IMR-90 (cell line): Measurements from ENCODE around the gene FANCL. TPM values are rescaled to one million over a fixed set of nuclear protein-coding genes. Genes with fewer than 3 reads are reported as not detected.
A peak's percentile ranks its signal among the peaks of the same experiment; 100 is the strongest.
"Not testable (repeated sequence)": the region's sequence is repeated elsewhere in the genome, so short reads cannot be mapped to it uniquely, and the experiment has no call there.

Experiments used
- ATAC-seq: fragments of 200-7000 bp; cut with Tn5 transposase; 2 replicates; pipeline ENCODE4 v1.9.1; 2020; ENCODE audit warnings: low read depth, mild to moderate bottlenecking, moderate library complexity
- BruUV-seq: library from RNA; stranded (reverse); fragments of 400-500 nt; replicated peaks from 2 replicates; lab custom pipeline; 2021; lab: Mats Ljungman, UMichigan
- CTCF ChIA-PET: fragments of 300-600 bp; formaldehyde crosslinking; extraction: SDS; loops from one replicate; lab custom pipeline; 2021; ENCODE audit warnings: antibody characterized with exemption; lab: Yijun Ruan, JAX
- POLR2A ChIA-PET: fragments of 300-600 bp; sonication (Branson Sonifier 250); formaldehyde crosslinking; loops from one replicate; lab custom pipeline; 2022; ENCODE audit warnings: antibody characterized with exemption; ENCODE audit not compliant: unreplicated experiment; lab: Charles Lee
- DNase-seq: peaks from one replicate; pipeline ENCODE4 v3.0.0; 2013
- H2AFZ ChIP-seq: replicated peaks from 2 replicates; pipeline ENCODE3; 2013; ENCODE audit warnings: low read length, mild to moderate bottlenecking; ENCODE audit not compliant: poor library complexity
- H2AK5ac ChIP-seq: 2 replicates; pipeline ENCODE4 v1.6.1; 2013; ENCODE audit warnings: low read depth, low read length, inconsistent platforms
- H2AK9ac ChIP-seq: replicated peaks from 2 replicates; pipeline ENCODE3; 2013; ENCODE audit warnings: mild to moderate bottlenecking, low read depth, low read length, moderate library complexity; ENCODE audit not compliant: poor library complexity
- H2BK120ac ChIP-seq: 2 replicates; pipeline ENCODE4 v1.6.1; 2013; ENCODE audit warnings: low read depth, low read length, inconsistent platforms
- H2BK15ac ChIP-seq: 3 replicates; pipeline ENCODE4 v1.6.1; 2013; ENCODE audit warnings: low read depth, low read length, inconsistent platforms
- H2BK20ac ChIP-seq: 2 replicates; pipeline ENCODE4 v1.6.1; 2013; ENCODE audit warnings: low read depth, mild to moderate bottlenecking, inconsistent platforms, low read length, moderate library complexity
- H2BK5ac ChIP-seq: 2 replicates; pipeline ENCODE4 v1.6.1; 2013; ENCODE audit warnings: mild to moderate bottlenecking, low read depth, low read length, inconsistent platforms; ENCODE audit not compliant: poor library complexity, severe bottlenecking
- H3K14ac ChIP-seq: replicated peaks from 2 replicates; pipeline ENCODE4 v1.6.1; 2013; ENCODE audit warnings: low read depth, low read length, inconsistent platforms
- H3K18ac ChIP-seq: 2 replicates; pipeline ENCODE4 v1.6.1; 2013; ENCODE audit warnings: low read depth, low read length, control low read depth
- H3K23ac ChIP-seq: 2 replicates; pipeline ENCODE4 v1.6.1; 2013; ENCODE audit warnings: low read depth, low read length, inconsistent platforms
- H3K27ac ChIP-seq: 2 replicates; pipeline ENCODE4 v1.5.1; 2013; ENCODE audit warnings: mild to moderate bottlenecking, control low read depth, low read length; ENCODE audit not compliant: insufficient read depth
- H3K27me3 ChIP-seq: 2 replicates; pipeline ENCODE4 v1.6.1; 2013; ENCODE audit warnings: low read length; ENCODE audit not compliant: control insufficient read depth, insufficient read depth
- H3K36me3 ChIP-seq: 2 replicates; pipeline ENCODE4 v1.6.1; 2013; ENCODE audit warnings: low read length, mixed read lengths; ENCODE audit not compliant: control insufficient read depth, insufficient read depth
- H3K4ac ChIP-seq: 2 replicates; pipeline ENCODE4 v1.6.1; 2013; ENCODE audit warnings: low read depth, low read length, inconsistent platforms
- H3K4me1 ChIP-seq: 2 replicates; pipeline ENCODE4 v1.6.1; 2013; ENCODE audit warnings: low read length, mixed read lengths; ENCODE audit not compliant: control insufficient read depth, insufficient read depth
- H3K4me2 ChIP-seq: 2 replicates; pipeline ENCODE4 v1.6.1; 2013; ENCODE audit warnings: low read depth, mild to moderate bottlenecking, control low read depth, low read length, moderate library complexity
- H3K4me3 ChIP-seq: 2 replicates; pipeline ENCODE4 v1.5.1; 2013; ENCODE audit warnings: low read depth, mild to moderate bottlenecking, control low read depth, low read length, moderate library complexity; ENCODE audit not compliant: insufficient read depth
- H3K56ac ChIP-seq: 2 replicates; pipeline ENCODE4 v1.6.1; 2013; ENCODE audit warnings: low read length, inconsistent platforms; ENCODE audit not compliant: insufficient read depth; ENCODE audit errors: extremely low read depth
- H3K79me1 ChIP-seq, 2 experiments: 2 replicates each; pipeline ENCODE4 v1.6.1; 2013; ENCODE audit warnings: low read length in 2 of 2, inconsistent platforms in 1 of 2, low read depth in 1 of 2
- H3K9ac ChIP-seq: 2 replicates; pipeline ENCODE4 v1.6.1; 2013; ENCODE audit warnings: low read depth, low read length, control low read depth
- H3K9me1 ChIP-seq: 2 replicates; pipeline ENCODE4 v1.6.1; 2013; ENCODE audit warnings: low read length, inconsistent platforms; ENCODE audit not compliant: insufficient read depth
- H3K9me3 ChIP-seq: 2 replicates; pipeline ENCODE4 v1.6.1; 2013; ENCODE audit warnings: low read length; ENCODE audit not compliant: control insufficient read depth, insufficient read depth
- H4K20me1 ChIP-seq: 2 replicates; pipeline ENCODE4 v1.6.1; 2013; ENCODE audit warnings: low read length, inconsistent platforms; ENCODE audit not compliant: insufficient read depth
- H4K5ac ChIP-seq: 2 replicates; pipeline ENCODE4 v1.6.1; 2013; ENCODE audit warnings: mild to moderate bottlenecking, low read depth, low read length, control low read depth
- H4K8ac ChIP-seq, 2 experiments: 2 replicates each; pipeline ENCODE4 v1.6.1; 2013; ENCODE audit warnings: low read depth in 2 of 2, low read length in 2 of 2, control low read depth in 1 of 2, inconsistent platforms in 1 of 2
- H4K91ac ChIP-seq: 2 replicates; pipeline ENCODE4 v1.6.1; 2013; ENCODE audit warnings: low read depth, low read length, inconsistent platforms; ENCODE audit not compliant: insufficient read depth
- WGBS, 2 experiments: methylation state at CpG; one replicate each; pipeline versions ENCODE4 v1.1.5 to v1.1.7; 2013; ENCODE audit warnings: missing lambda C conversion rate in 2 of 2; ENCODE audit not compliant: insufficient read length in 1 of 2; ENCODE audit errors: extremely low coverage in 2 of 2; 5-methylcytosine and 5-hydroxymethylcytosine counted together
- dilution Hi-C: fragments of 300-500 bp; cut with HindIII; formaldehyde crosslinking; loops from one replicate; pipeline ENCODE4 v1.14.3; 2018; ENCODE audit warnings: low sequenced_read_pairs; ENCODE audit not compliant: unreplicated experiment
- in situ Hi-C: fragments of 300-500 bp; cut with MboI; formaldehyde crosslinking; loops from 3 replicates; pipeline ENCODE4 v1.14.3; 2019; ENCODE audit warnings: low sequenced_read_pairs, inconsistent platforms, mixed read lengths
- intact Hi-C: fragments of 100-400 bp; cut with micrococcal nuclease; formaldehyde crosslinking; loops from 2 replicates; pipeline ENCODE4 v1.10.0; 2022
- polyA plus RNA-seq, 3 experiments: library from polyadenylated mRNA; depleted of rRNA; stranded (reverse); fragments of >200 nt; gene quantifications; 2 replicates each; pipeline ENCODE4 v1.2.3, GENCODE V29; 2012; ENCODE audit warnings: low replicate concordance in 1 of 3
- total RNA-seq: library from RNA; depleted of rRNA; stranded (reverse); fragments of >200 nt; gene quantifications from 2 replicates; pipeline ENCODE4 v1.2.3, GENCODE V29; 2012

The FANCL gene
- total and polyA plus RNA-seq, 2 of the 4 experiments (the other 2 are of a cell fraction): 9.0 to 12.7 TPM

GRCh38 chr2:58275144-58275543, 34.0 kb upstream of the FANCL start:
- H4K8ac ChIP-seq, dilution Hi-C loops, H3K9me1 ChIP-seq, H2BK15ac ChIP-seq, ATAC-seq, H3K79me1 ChIP-seq, H3K36me3 ChIP-seq, H4K20me1 ChIP-seq, H3K4me2 ChIP-seq, H2BK120ac ChIP-seq, H3K18ac ChIP-seq, H3K9ac ChIP-seq, H3K14ac ChIP-seq, H3K9me3 ChIP-seq, H3K4ac ChIP-seq, H3K27ac ChIP-seq, H2AFZ ChIP-seq, intact Hi-C loops, H3K23ac ChIP-seq, H2BK20ac ChIP-seq, H2BK5ac ChIP-seq, in situ Hi-C loops, H4K5ac ChIP-seq, H3K56ac ChIP-seq, H3K4me3 ChIP-seq, H2AK5ac ChIP-seq, H3K27me3 ChIP-seq, POLR2A ChIA-PET, H4K91ac ChIP-seq, BruUV-seq, H3K4me1 ChIP-seq, H2AK9ac ChIP-seq: not testable (repeated sequence)
- DNase-seq: peak; percentile 5
- CTCF ChIA-PET: interaction anchor here (0.6 kb wide), 1 partner anchor 22 kb away, joined by 4 read pairs; no protein-coding TSS in a partner anchor
- no CpG with 5 or more reads among the region's 3 CpGs for WGBS, 2 experiments
